Naive thymus-derived CD4-positive, alpha-beta T cell (primary cell): ENCODE data around the gene VDR. TPM values are rescaled to one million over a fixed set of nuclear protein-coding genes. Genes with fewer than 3 reads are reported as not detected.

Source experiments
- ATAC-seq: fragments of 150-1000 bp; cut with Tn5 transposase; 2 replicates; pipeline ENCODE4 v1.10.0; 2021; ENCODE audit warnings: mild to moderate bottlenecking, moderate library complexity
- CTCF ChIA-PET: fragments of 350-600 bp; sonication (Branson Sonifier 250); formaldehyde crosslinking; loops from one replicate; lab custom pipeline; 2021; ENCODE audit warnings: antibody characterized with exemption; lab: Charles Lee
- POLR2A ChIA-PET: fragments of 350-600 bp; sonication (Branson Sonifier 250); formaldehyde crosslinking; loops from one replicate; lab custom pipeline; 2021; ENCODE audit warnings: antibody characterized with exemption, inconsistent platforms; lab: Charles Lee
- DNase-seq, 9 donors: peaks; one replicate each; pipeline versions ENCODE4 v3.0.0 to v3.0.0-alpha.2; 2020 to 2022; ENCODE audit warnings: mixed read lengths in 1 of 9
- H3K27ac ChIP-seq: one replicate; pipeline ENCODE4 v1.7.0; 2013; ENCODE audit warnings: mild to moderate bottlenecking, low read depth, low read length, moderate library complexity
- H3K27me3 ChIP-seq, 2 donors: one replicate each; pipeline ENCODE4 v1.7.0; 2013; ENCODE audit warnings: low read length in 2 of 2, mild to moderate bottlenecking in 2 of 2, moderate library complexity in 2 of 2; ENCODE audit not compliant: control insufficient read depth in 2 of 2, insufficient read depth in 2 of 2
- H3K36me3 ChIP-seq, 3 experiments: 1 replicate in 2 of 3; 2 replicates in 1 of 3; pipeline ENCODE4 v1.7.0; 2013; ENCODE audit warnings: low read length in 3 of 3, mild to moderate bottlenecking in 3 of 3, moderate library complexity in 1 of 3; ENCODE audit not compliant: insufficient read depth in 3 of 3, control insufficient read depth in 2 of 3
- H3K4me1 ChIP-seq, 2 donors: one replicate each; pipeline ENCODE4 v1.7.0; 2013; ENCODE audit warnings: low read length in 2 of 2, mild to moderate bottlenecking in 2 of 2, moderate library complexity in 1 of 2; ENCODE audit not compliant: control insufficient read depth in 2 of 2, insufficient read depth in 2 of 2
- H3K4me3 ChIP-seq: 2 replicates; pipeline ENCODE4 v1.7.0; 2013; ENCODE audit warnings: mild to moderate bottlenecking, low read length
- H3K9me3 ChIP-seq, 3 experiments: 1 replicate in 2 of 3; 2 replicates in 1 of 3; pipeline ENCODE4 v1.7.0; 2013; ENCODE audit warnings: low read length in 3 of 3; ENCODE audit not compliant: control insufficient read depth in 2 of 3
- H3K27ac Mint-ChIP-seq, 9 donors: one replicate each; pipeline ENCODE4 v1.8.0; 2020 to 2022; ENCODE audit warnings: mixed read lengths in 9 of 9, mild to moderate bottlenecking in 8 of 9, moderate library complexity in 5 of 9, inconsistent platforms in 2 of 9
- H3K27me3 Mint-ChIP-seq, 5 donors: one replicate each; pipeline ENCODE4 v1.8.0; 2021 to 2022; ENCODE audit warnings: mixed read lengths in 5 of 5, mild to moderate bottlenecking in 1 of 5
- H3K36me3 Mint-ChIP-seq, 5 donors: one replicate each; pipeline ENCODE4 v1.8.0; 2020 to 2022; ENCODE audit warnings: mixed read lengths in 5 of 5, mild to moderate bottlenecking in 3 of 5, inconsistent platforms in 1 of 5
- H3K4me1 Mint-ChIP-seq, 7 donors: one replicate each; pipeline ENCODE4 v1.8.0; 2020 to 2022; ENCODE audit warnings: mixed read lengths in 7 of 7, mild to moderate bottlenecking in 3 of 7, inconsistent platforms in 1 of 7
- H3K4me3 Mint-ChIP-seq, 10 donors: one replicate each; pipeline ENCODE4 v1.8.0; 2020 to 2022; ENCODE audit warnings: mild to moderate bottlenecking in 10 of 10, mixed read lengths in 10 of 10, moderate library complexity in 6 of 10, inconsistent platforms in 2 of 10
- H3K9me3 Mint-ChIP-seq, 11 donors: one replicate each; pipeline ENCODE4 v1.8.0; 2020 to 2022; ENCODE audit warnings: mixed read lengths in 11 of 11, mild to moderate bottlenecking in 4 of 11, inconsistent platforms in 1 of 11, moderate library complexity in 1 of 11
- intact Hi-C, 2 donors: fragments of 100-400 bp; cut with micrococcal nuclease; formaldehyde crosslinking; loops; one replicate each; pipeline ENCODE4 v1.15.1; 2023
- polyA plus RNA-seq, 2 donors: library from polyadenylated mRNA; unstranded; fragments of 300-500 nt; fragmentation: Illumina TruSeq; gene quantifications; one replicate each; pipeline ENCODE4 v1.2.3, GENCODE V29; 2021
- total RNA-seq, 6 experiments: library from RNA in 5 of 6; stranded (reverse) in 5 of 6; gene quantifications; 1 replicate in 5 of 6; 2 replicates in 1 of 6; pipeline ENCODE4 v1.2.3 and lab custom pipeline; 2021 to 2026

Gene VDR
- total and polyA plus RNA-seq, 7 experiments from 2014 or later: 0.11 to 82.6 (median 2.5) TPM

GRCh38 chr12:47946413-47947323 is 41.9 kb upstream of the VDR start:
- ATAC-seq (peak; percentile 21), DNase-seq (no peak)
- H3K4me1 Mint-ChIP-seq: peaks cover 0 to 12% (median under 1%) of the 10 kb centered on the region in 7 donors
- ChIA-PET POLR2A (no interaction called here), CTCF (interaction anchor here (0.6 to 1.3 kb wide), 5 partner anchors 11 to 202 kb away, joined by 3 to 4 read pairs (median 3); no protein-coding TSS in a partner anchor)
- H3K27me3 Mint-ChIP-seq: peaks cover 0 to 16% (median 12%) of the 10 kb centered on the region in 5 donors
- intact Hi-C loops: loop anchor here in 1 of 2 donors (5.0 kb wide), 2 partner anchors 89 to 221 kb away; no protein-coding TSS in a partner anchor
- Histone ChIP-seq H3K27me3 (no peaks in the 10 kb centered on the region), H3K4me1 (no peaks in the 10 kb centered on the region), H3K9me3 (no peaks in the 10 kb centered on the region), H3K27ac (no peak overlapping the region), H3K4me3 (no peak overlapping the region), H3K36me3 (no peaks in the 10 kb centered on the region)
- H3K27ac Mint-ChIP-seq: peak overlapping the region in 1 of 9 donors; percentile 46
- H3K9me3 Mint-ChIP-seq: no peaks in the 10 kb centered on the region
- no peak overlapping the region for H3K4me3 Mint-ChIP-seq
- no peaks in the 10 kb centered on the region for H3K36me3 Mint-ChIP-seq

- no peaks in the 10 kb centered on the region for H3K9me3 Mint-ChIP-seq
- CTCF ChIA-PET: no interaction called here
- ATAC-seq: no peak
Measured at GRCh38 chr12:47945341-47945728, 40.5 kb upstream of the VDR start.

GRCh38 chr12:47944685-47945340 is 40.0 kb upstream of the VDR start:
- H3K27ac Mint-ChIP-seq: peak overlapping the region in 1 of 9 donors; percentile 3
- DNase-seq (no peak), ATAC-seq (no peak)
- Histone ChIP-seq H3K27me3 (no peaks in the 10 kb centered on the region), H3K27ac (no peak overlapping the region), H3K4me1 (no peaks in the 10 kb centered on the region), H3K36me3 (no peaks in the 10 kb centered on the region), H3K4me3 (no peak overlapping the region), H3K9me3 (no peaks in the 10 kb centered on the region)
- CTCF ChIA-PET: no interaction called here
- no peak overlapping the region for H3K4me3 Mint-ChIP-seq
- no peaks in the 10 kb centered on the region for H3K36me3 Mint-ChIP-seq
- intact Hi-C loops: loop anchor here in 1 of 2 donors (5.0 kb wide), 3 partner anchors 88 to 672 kb away; no protein-coding TSS in a partner anchor
- no peaks in the 10 kb centered on the region for H3K9me3 Mint-ChIP-seq
- POLR2A ChIA-PET: no interaction called here
- peaks cover 0 to 17% (median 7%) of the 10 kb centered on the region in 7 donors for H3K4me1 Mint-ChIP-seq
- H3K27me3 Mint-ChIP-seq: peaks cover 5 to 26% (median 23%) of the 10 kb centered on the region in 5 donors

More at GRCh38 chr12:47945341-47945728, 40.5 kb upstream of the VDR start:
- H3K4me3 ChIP-seq: no peak overlapping the region
- Mint-ChIP-seq H3K4me1 (peaks cover 0 to 17% (median 7%) of the 10 kb centered on the region in 7 donors), H3K4me3 (no peak overlapping the region), H3K36me3 (no peaks in the 10 kb centered on the region), H3K27ac (no peak overlapping the region), H3K27me3 (peaks cover 5 to 25% (median 21%) of the 10 kb centered on the region in 5 donors)
- H3K27me3 ChIP-seq: no peaks in the 10 kb centered on the region
- H3K9me3 ChIP-seq: no peaks in the 10 kb centered on the region
- H3K27ac ChIP-seq: no peak overlapping the region
- no peaks in the 10 kb centered on the region for H3K36me3 ChIP-seq
- intact Hi-C loops: loop anchor here in 1 of 2 donors (5.0 kb wide), 2 partner anchors 88 to 222 kb away; no protein-coding TSS in a partner anchor
- H3K4me1 ChIP-seq: no peaks in the 10 kb centered on the region
- POLR2A ChIA-PET: no interaction called here
- no peak for DNase-seq

- Histone ChIP-seq H3K27me3 (no peaks in the 10 kb centered on the region), H3K4me3 (no peak overlapping the region), H3K36me3 (no peaks in the 10 kb centered on the region), H3K9me3 (no peaks in the 10 kb centered on the region), H3K27ac (no peak overlapping the region), H3K4me1 (no peaks in the 10 kb centered on the region)
- Mint-ChIP-seq H3K4me3 (no peak overlapping the region), H3K4me1 (peaks cover 0 to 12% (median 7%) of the 10 kb centered on the region in 7 donors), H3K36me3 (no peaks in the 10 kb centered on the region), H3K9me3 (no peaks in the 10 kb centered on the region), H3K27ac (peak overlapping the region in 1 of 9 donors; percentile 19), H3K27me3 (peaks cover 5 to 26% (median 25%) of the 10 kb centered on the region in 5 donors)
- DNase-seq (no peak), ATAC-seq (no peak)
- ChIA-PET CTCF (interaction anchor here (0.6 kb wide), 1 partner anchor 1152 kb away, joined by 3 read pairs; no protein-coding TSS in a partner anchor), POLR2A (no interaction called here)
- intact Hi-C loops: loop anchor here in 1 of 2 donors (5.0 kb wide), 1 partner anchor 674 kb away; no protein-coding TSS in a partner anchor
Measured at GRCh38 chr12:47943623-47944340, 39.0 kb upstream of the VDR start.

GRCh38 chr12:47942614-47943225 is 37.9 kb upstream of the VDR start:
- POLR2A ChIA-PET: no interaction called here
- intact Hi-C loops: loop anchor here (1.0 to 5.0 kb wide), 3 partner anchors 223 to 675 kb away; no protein-coding TSS in a partner anchor
- Mint-ChIP-seq H3K4me1 (peaks cover 0 to 12% (median 7%) of the 10 kb centered on the region in 7 donors), H3K27me3 (peaks cover 5 to 26% (median 25%) of the 10 kb centered on the region in 5 donors), H3K9me3 (no peaks in the 10 kb centered on the region), H3K27ac (no peak overlapping the region), H3K36me3 (no peaks in the 10 kb centered on the region), H3K4me3 (no peak overlapping the region)
- ATAC-seq (no peak), DNase-seq (no peak)
- no peaks in the 10 kb centered on the region for H3K4me1 ChIP-seq
- H3K27ac ChIP-seq: no peak overlapping the region
- no peaks in the 10 kb centered on the region for H3K9me3 ChIP-seq
- CTCF ChIA-PET: no interaction called here
- no peaks in the 10 kb centered on the region for H3K27me3 ChIP-seq
- H3K36me3 ChIP-seq: no peaks in the 10 kb centered on the region
- no peak overlapping the region for H3K4me3 ChIP-seq
